Sigmoid colon (tissue), 7 donors: ENCODE data around the gene SRPX. TPM values are rescaled to one million over a fixed set of nuclear protein-coding genes. Genes with fewer than 3 reads are reported as not detected.

Experiments
- DNase-seq: peaks from one replicate; pipeline ENCODE4 v3.0.0-alpha.2; 2019
- H3K27ac ChIP-seq, 4 donors: fragments of 200-600 bp; sonication (generic); one replicate each; pipeline ENCODE4 v1.5.1; 2016 to 2019; ENCODE audit warnings: mild to moderate bottlenecking in 1 of 4
- H3K27me3 ChIP-seq, 3 donors: fragments of 200-600 bp; sonication (generic); one replicate each; pipeline ENCODE4 v1.5.1; 2019; ENCODE audit warnings: mild to moderate bottlenecking in 1 of 3
- H3K36me3 ChIP-seq, 4 donors: fragments of 200-600 bp; sonication (generic); one replicate each; pipeline ENCODE4 v1.5.1; 2016 to 2019
- H3K4me1 ChIP-seq, 4 donors: fragments of 200-600 bp; sonication (generic); one replicate each; pipeline ENCODE4 v1.5.1; 2017 to 2019
- H3K4me3 ChIP-seq, 4 donors: fragments of 200-600 bp; sonication (generic); one replicate each; pipeline ENCODE4 v1.5.1; 2017 to 2019; ENCODE audit warnings: mild to moderate bottlenecking in 2 of 4, moderate library complexity in 1 of 4
- H3K9me3 ChIP-seq, 4 donors: fragments of 200-600 bp in 3 of 4; sonication (generic) in 3 of 4; one replicate each; pipeline versions ENCODE4 v1.5.1 to v1.6.1; 2013 to 2019
- CTCF ChIP-seq, 4 experiments: fragments of 450-650 bp in 3 of 4; fragments of 200-600 bp in 1 of 4; IDR thresholded peaks; one replicate each; pipeline ENCODE4 v1.5.1; 2016 to 2019; ENCODE audit warnings: antibody characterized with exemption in 4 of 4, mild to moderate bottlenecking in 3 of 4, moderate library complexity in 2 of 4
- EP300 ChIP-seq, 4 donors: sonication (generic); formaldehyde crosslinking; IDR thresholded peaks; one replicate each; pipeline ENCODE4 v1.6.1; 2017; ENCODE audit warnings: antibody characterized with exemption in 4 of 4
- POLR2A ChIP-seq, 2 donors: fragments of 450-650 bp; IDR thresholded peaks; one replicate each; pipeline ENCODE4 v1.6.1; 2016; ENCODE audit warnings: antibody characterized with exemption in 2 of 2, mild to moderate bottlenecking in 2 of 2, moderate library complexity in 2 of 2
- POLR2AphosphoS5 ChIP-seq, 4 donors: sonication (generic); formaldehyde crosslinking; IDR thresholded peaks; one replicate each; pipeline ENCODE4 v1.6.1; 2017; ENCODE audit warnings: antibody characterized with exemption in 4 of 4
- whole genome bisulfite sequencing, 2 donors: extraction: QIAGEN DNeasy Blood & Tissue Kit; methylation state at CpG; one replicate each; pipeline ENCODE4 v1.1.7; 2013; 5-methylcytosine and 5-hydroxymethylcytosine counted together
- intact Hi-C: fragments of 100-400 bp; cut with DNase I; formaldehyde crosslinking; loops from one replicate; pipeline ENCODE4 v1.15.1; 2023
- polyA plus RNA-seq, 3 donors: library from polyadenylated mRNA; stranded (reverse); fragments of 200-250 nt; gene quantifications; one replicate each; pipeline ENCODE4 v1.2.3, GENCODE V29; 2013
- total RNA-seq, 4 donors: library from RNA; depleted of rRNA; stranded (reverse); fragments of >200 nt; gene quantifications; one replicate each; pipeline ENCODE4 v1.1.0, GENCODE V29; 2016
- donor health status: healthy with polysubstance abuse.
- donor health status: Bipolar disorder and iron deficiency.
- donor health status: healthy.

Gene SRPX
- total and polyA plus RNA-seq, 7 donors: 12.0 to 169 (median 134) TPM

- intact Hi-C loops: loop anchor here (10.0 kb wide), 1 partner anchor 113 kb away; the partner anchor contains the start of gene RPGR
- H3K27ac ChIP-seq: no peak overlapping the region
- H3K36me3 ChIP-seq: no peaks in the 10 kb centered on the region
- H3K27me3 ChIP-seq: no peaks in the 10 kb centered on the region
- WGBS, 2 donors: 82 to 88% methylated on average over 4 of the region's 4 CpGs
- no peak overlapping the region for H3K4me3 ChIP-seq
- no peak for TF ChIP-seq POLR2AphosphoS5 (IDR thresholded peaks at IDR 0.05)
- TF ChIP-seq EP300 (IDR thresholded peaks at IDR 0.05): no peak
- TF ChIP-seq CTCF (IDR thresholded peaks at IDR 0.05): no peak
- TF ChIP-seq POLR2A (IDR thresholded peaks at IDR 0.05): no peak
- no peak for DNase-seq
- peaks cover 0 to 10% (median 0%) of the 10 kb centered on the region in 4 donors for H3K4me1 ChIP-seq
- no peaks in the 10 kb centered on the region for H3K9me3 ChIP-seq
Measured at GRCh38 chrX:38211891-38212635, 8.6 kb downstream of the SRPX start.

- intact Hi-C loops: no loop called here
- 89 to 90% methylated on average over 3 of the region's 3 CpGs for WGBS, 2 donors
- Histone ChIP-seq H3K9me3 (no peaks in the 10 kb centered on the region), H3K4me3 (no peak overlapping the region), H3K4me1 (no peaks in the 10 kb centered on the region), H3K36me3 (no peaks in the 10 kb centered on the region), H3K27me3 (no peaks in the 10 kb centered on the region), H3K27ac (no peak overlapping the region)
- TF ChIP-seq CTCF (IDR thresholded peaks at IDR 0.05): no peak
- no peak for DNase-seq
Measured at GRCh38 chrX:38206542-38206941, 14.1 kb downstream of the SRPX start.

GRCh38 chrX:38206036-38206435 lies 14.6 kb downstream of the SRPX start:
- Histone ChIP-seq H3K9me3 (no peaks in the 10 kb centered on the region), H3K27ac (no peak overlapping the region), H3K36me3 (no peaks in the 10 kb centered on the region), H3K4me1 (no peaks in the 10 kb centered on the region), H3K4me3 (no peak overlapping the region), H3K27me3 (no peaks in the 10 kb centered on the region)
- intact Hi-C loops: no loop called here
- TF ChIP-seq CTCF (IDR thresholded peaks at IDR 0.05): no peak
- no peak for TF ChIP-seq POLR2AphosphoS5 (IDR thresholded peaks at IDR 0.05)
- TF ChIP-seq POLR2A (IDR thresholded peaks at IDR 0.05): no peak
- no peak for TF ChIP-seq EP300 (IDR thresholded peaks at IDR 0.05)
- no peak for DNase-seq
- 78 to 82% methylated on average over 5 of the region's 5 CpGs for WGBS, 2 donors

GRCh38 chrX:38205039-38205438 lies 15.6 kb downstream of the SRPX start:
- no peaks in the 10 kb centered on the region for H3K27me3 ChIP-seq
- DNase-seq: no peak
- H3K9me3 ChIP-seq: no peaks in the 10 kb centered on the region
- no peak overlapping the region for H3K4me3 ChIP-seq
- no peaks in the 10 kb centered on the region for H3K36me3 ChIP-seq
- TF ChIP-seq CTCF (IDR thresholded peaks at IDR 0.05) (no peak), POLR2AphosphoS5 (IDR thresholded peaks at IDR 0.05) (no peak), POLR2A (IDR thresholded peaks at IDR 0.05) (no peak), EP300 (IDR thresholded peaks at IDR 0.05) (no peak)
- intact Hi-C loops: no loop called here
- WGBS, 2 donors: 57 to 71% methylated on average over 3 of the region's 3 CpGs
- peaks cover 0 to 4% (median 0%) of the 10 kb centered on the region in 4 donors for H3K4me1 ChIP-seq
- H3K27ac ChIP-seq: no peak overlapping the region
